Globus pallidus (tissue), 1 donor: ENCODE measurements around the gene DVL1.

Experiments
- DNase-seq: peaks from one replicate; pipeline ENCODE4 v3.0.0-alpha.2; 2015; ENCODE audit warnings: low spot score

DVL1 gene

DNA sequence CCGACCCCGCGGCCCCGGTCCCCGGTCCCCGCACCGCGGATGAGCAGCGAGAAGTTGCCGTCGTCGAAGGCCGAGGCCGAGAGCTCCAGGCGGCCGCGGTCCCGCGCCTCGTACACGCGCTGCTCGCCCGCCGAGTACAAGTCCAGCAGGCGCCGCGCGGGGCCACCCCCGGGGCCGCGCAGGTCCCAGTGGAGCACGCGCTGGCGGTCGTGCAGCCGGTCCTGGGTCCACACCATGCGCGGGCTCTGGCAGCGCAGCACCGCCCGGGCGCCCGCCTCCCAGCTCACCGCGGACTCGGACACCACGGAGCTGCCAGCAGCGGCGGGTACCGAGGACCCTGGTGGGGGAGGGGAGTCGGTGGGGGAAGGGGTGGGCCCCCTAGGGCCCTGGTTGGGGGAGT is 6.2 kb upstream of the DVL1 start:
- DNase-seq: no peak

DNA sequence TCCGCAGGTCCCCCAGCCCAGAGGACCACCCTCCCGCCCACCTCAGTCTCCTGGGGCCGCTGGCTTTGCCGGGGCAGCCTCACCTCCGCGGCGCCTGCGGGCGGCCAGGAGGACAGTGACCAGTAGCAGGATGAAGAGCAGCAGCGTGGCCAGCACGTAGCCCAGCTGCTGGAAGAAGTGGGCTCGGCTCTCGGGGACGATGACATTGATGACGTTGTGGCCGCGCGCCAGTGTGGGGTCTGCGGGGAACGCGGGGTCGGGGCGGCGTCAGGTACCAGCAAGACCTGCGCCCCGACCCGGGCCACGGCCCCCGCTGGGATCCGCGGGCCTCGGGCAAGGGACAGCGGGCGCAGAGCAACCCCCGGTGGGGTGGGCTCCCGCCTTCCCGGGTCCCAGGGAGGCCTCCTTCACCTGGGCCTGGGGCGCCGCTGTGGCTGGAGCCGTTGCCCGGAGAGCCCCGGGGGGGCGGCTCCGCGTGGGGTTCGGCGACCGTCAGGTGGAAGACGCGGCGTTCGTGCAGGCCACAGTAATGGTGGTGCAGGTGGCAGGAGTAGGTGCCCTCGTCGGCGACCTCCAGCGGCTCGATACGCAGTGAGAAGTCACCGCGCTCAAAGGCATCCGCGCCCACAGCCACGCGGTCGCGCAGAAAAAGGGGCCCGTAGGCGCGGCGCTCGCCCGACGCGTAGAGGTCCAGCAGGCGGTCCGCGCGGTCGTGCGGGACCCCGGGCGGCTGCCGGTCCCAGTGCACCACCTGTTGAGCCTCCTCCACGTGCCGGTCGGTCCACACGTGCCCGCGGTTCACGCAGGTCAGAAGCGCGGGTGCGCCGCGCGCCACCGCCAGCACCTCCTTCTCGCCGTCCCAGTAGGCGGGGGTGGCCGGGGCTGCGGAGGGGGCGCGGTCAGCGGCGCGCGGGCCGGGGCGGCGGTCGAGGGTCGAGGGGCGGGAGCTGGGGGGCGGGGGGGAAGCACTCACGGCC is 5.3 kb upstream of the DVL1 start:
- DNase-seq: no peak

DNA sequence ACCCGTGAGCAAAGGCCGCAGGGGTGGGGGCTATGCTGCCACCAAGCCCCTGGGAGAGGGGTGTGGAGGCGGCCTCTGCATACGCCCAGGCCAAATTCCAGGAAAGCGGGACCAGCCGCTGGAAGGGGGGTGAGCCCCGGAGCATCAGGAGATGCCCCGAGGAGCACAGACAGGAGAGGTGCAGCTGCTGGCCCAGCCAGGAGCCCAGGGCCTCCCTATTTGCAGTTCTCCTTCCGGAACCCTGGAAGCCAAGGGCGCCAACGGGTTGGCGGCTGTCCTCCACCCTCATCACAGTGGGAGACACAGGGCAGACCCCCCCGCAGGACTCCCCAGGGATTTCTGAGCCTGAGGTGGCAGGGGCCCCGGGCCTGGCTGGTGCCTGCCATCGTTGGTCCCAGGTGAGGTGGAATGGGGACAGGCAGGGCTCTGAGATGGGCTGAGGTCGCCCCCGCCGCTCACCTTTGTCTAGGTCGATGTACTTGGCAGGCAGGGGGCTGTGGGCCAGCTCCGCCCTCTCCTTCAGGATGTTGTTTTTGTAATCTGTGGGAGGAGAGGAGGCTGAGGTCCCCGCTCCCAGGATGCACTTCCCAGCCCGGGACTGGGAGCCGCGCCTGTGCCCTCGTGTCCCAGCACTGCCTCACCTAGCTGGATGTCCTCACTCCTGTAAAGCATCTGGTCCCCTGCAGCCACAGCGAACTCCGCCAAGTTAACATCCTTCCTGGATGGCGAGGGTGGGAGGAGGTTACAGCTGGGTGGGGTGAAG is 4.4 kb upstream of the DVL1 start:
- no peak for DNase-seq

DNA sequence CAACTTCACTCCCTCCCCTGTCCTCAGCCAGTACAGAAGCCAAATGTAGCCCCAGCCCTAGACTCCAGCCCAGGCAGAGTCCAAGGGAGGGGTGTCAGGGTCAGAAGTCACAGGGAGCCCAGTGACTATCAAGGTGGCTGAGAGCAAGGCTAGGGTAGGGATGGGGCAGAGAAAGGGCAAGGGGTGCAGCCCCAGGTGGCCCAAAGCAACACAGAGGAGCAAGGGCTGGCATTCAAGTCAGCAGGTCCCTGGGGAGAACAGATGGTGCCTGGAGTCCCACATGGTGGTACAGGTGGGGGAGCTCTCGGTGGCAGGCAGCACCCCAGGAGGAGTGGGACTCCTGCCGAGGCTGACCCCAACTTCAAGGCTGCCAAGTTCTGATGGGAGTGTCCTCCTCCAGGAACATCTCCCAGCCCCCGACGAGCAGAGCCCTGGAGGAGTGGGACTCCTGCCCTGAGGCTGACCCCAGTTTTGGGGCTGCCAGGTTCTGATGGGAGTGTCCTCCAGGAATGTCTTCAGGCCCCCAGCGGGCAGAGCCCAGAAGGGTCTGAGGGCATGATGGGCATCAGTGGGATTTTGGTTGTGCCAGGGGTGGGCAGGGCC is 3.7 kb upstream of the DVL1 start:
- DNase-seq: no peak

DNA sequence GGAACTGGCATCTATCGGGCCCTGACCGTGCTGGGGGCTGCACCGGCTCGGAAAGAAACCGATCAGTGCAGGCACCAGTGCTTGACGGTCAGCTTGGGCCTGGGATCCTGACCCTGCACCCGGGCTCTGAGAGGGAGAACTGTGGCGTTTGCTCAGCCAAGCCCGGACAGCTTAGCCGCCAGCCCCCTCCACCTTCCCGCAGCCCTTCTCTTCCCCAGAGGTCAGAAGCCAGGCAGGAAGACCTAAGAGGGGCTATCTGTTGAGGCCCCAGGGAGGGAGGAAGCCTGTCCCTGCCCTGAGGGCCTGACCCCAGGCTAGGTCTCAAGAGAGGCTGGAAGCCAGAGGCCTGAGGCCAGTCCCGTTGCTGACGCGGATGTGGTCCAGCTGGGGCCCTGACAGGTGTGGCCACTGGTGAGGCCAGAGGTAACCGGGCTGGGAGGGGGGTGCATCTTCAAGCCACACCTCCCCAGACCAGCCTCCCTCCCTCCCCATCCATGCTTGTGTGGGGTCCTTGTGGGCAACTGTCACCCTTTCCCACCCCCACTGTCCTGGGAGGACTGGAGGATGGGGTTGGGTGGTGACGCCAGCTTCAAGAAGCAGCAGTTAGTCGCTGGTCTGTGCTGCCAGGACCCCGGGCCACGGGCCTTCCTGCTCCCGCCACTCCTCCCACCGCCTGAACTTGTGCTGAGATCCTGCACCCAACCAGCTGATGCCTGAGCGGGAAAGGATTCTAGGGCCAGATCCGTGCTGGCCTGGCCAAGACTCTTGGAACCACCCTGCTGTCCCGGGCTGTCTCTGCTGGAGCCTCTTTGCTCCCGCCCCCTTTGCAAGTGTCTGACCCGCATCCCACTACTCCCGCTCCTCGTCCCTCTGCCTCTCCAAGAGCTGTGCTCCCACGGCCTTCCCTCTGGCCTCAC is 2.6 kb upstream of the DVL1 start:
- DNase-seq: no peak

DNA sequence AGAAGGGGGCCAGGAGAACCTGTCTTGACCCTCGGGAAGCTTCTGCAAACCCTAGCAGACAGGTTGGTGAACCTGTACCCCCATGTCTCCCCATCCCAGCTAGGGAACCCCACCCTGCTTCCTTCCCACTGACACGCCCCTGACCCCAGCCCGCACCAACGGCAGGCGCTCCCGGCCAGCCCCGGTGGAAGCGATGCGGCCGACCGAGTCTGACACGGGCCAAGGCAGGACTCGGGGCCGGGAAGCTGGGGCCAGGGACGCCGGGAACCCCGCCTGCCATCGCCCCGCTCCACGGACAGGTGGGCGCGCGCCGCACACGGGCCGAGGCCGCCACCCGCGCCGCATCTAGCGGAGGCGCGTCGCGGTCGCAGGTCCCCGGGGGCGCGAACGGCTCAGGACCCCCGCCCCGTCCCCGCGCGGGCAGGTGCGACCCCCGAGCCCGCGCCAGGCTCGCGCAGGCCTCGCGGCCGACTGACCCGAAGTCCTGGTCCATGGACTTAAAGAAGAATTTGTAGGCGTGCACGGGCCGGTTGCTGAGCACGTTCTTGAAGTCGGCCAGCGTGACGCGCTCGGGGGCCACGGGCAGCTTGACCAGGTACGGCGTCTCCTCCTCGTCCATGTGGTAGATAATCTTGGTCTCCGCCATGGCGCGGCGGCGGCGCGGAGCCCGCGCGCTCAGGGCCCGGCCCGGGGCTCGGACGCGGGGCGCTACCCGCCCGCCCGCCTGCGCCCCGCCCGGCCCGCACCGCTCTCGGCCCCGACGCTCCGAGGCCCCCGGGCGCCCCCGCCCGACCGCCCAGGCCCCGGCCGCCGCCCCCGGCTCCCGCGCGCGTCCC is 580 bp downstream of the DVL1 start:
- DNase-seq: no peak

DNA sequence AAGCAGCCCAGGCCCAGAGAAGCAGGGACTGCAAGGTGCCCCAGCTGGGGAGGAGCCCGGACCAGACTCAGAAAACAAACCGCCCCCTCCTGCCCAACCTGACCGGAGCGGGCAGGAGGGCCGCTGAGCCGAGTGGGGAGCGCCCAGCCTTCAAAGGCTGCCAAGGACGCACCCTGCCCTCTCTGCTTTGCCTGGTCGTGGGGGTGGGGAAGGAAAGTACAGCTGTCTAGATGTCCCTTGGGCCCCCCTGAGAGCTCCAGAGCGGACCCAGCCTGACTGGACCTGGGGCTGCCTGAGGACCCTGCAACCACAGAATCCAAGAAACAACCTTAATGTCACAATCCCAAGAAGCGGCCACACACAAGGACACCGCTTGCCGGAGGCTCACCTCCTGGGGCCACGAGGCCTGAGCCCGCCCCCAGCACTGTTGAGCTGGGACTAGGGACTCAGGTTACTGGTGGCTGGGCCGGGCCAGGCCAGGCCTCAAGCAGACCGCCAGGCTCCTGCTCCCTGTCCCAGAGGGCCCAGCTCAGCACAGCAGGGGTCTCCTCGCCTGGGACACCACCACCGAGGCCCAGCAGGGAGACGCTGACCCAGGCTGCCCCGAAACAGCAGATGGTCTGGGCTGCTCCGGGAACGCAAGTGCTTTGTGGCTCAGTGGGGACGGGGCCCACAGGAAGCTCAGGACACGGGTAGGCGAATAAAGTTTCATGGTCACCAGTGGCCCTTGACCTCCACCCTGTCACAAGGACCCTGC is 1.4 kb downstream of the DVL1 start:
- DNase-seq: no peak

DNA sequence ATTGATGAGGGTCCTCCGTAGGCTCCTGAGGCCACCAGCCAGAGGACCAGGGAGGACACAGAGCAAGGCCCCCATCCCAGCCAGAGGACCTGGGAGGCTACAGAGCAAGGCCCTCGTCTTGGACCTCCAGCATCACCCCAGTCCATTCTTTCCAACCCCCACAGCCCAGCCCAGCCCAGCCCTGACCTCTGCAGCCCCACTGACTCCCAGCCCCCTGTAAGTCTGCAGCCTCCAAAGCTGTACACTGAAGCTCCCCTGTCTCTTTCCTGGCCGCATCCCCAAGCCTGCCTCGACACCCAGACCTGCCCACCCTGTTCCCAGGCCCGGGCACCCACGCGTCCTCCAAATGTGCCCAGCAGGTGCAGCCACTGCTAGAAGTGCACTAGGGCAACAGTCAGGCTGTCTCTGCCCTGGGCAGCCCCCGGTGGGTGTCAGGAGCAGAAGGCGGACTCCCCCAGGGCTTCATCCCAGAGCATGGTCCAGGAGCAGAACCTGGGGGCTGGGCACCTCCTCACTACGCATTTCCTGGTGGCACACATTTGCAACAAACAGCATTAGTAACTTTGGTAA is 2.1 kb downstream of the DVL1 start:
- DNase-seq: no peak

DNA sequence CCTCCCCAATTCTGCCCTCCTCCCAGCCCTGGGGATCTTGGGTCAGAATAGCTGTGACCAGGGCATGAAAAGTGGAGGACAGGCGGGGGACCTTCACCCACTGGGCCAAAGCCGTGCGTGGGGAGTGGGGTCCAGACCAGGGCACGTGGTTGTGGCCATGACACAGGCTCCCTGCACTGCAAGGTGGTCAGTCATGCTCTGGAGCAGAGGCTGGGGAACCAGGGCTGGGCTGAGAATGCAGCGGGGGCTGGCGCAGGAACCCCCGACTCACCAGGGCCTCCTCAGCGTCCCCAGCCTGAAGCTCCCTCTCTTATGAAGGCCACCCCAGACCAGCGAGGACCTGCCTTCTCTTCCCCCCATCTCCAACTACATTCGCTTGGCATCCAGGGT is 2.7 kb downstream of the DVL1 start:
- DNase-seq: no peak

DNA sequence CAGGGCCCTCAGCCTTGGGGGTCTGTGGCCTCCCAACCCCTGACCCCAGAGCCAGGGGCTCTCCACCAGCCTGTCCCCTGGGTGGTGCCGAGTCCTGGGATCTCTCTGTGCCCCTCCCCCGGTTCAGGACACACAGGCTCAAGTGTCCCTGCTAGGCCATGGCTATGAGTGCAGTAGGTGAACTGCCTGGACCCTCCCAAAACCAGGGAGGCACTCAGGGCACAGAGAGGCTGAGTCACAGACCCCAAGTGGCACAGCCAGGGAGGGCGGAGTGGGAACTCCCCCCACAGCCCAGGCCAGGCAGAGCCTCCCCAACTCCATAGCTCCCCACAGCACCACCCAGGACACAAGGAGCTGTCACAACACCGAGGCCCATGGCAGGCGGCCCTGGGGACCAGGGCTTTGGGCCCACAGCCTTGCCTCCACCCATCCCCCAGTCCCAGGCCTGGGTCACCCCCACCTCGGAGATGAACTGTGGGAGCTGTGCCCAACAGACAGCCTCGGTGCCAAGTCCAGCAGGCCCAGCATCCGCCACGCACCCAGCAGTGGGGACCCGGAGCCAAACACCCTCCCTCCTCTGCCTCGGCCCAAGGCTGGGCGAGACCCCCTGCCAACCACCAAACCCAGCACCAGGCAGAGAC is 3.2 kb downstream of the DVL1 start:
- DNase-seq: no peak

DNA sequence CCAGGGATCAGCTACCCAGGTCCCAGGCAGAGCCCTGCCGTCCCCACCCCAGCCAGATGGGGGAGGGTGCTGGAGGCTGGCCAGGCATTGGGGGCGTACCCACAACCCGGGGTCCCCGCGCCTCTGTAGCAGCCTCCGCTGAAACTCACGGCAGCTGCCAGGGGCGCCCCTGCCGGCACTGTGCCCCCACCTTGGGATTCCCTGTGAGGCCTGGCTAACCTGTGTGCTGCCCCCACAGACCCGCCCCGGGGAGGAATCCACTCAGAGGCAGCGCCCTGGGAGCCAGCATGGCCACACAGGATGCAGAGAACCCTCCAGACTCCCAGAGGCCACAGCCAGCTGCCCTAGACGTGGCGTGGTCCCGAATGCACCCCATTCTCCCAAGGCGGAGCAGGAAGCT is 3.8 kb downstream of the DVL1 start:
- DNase-seq: no peak

DNA sequence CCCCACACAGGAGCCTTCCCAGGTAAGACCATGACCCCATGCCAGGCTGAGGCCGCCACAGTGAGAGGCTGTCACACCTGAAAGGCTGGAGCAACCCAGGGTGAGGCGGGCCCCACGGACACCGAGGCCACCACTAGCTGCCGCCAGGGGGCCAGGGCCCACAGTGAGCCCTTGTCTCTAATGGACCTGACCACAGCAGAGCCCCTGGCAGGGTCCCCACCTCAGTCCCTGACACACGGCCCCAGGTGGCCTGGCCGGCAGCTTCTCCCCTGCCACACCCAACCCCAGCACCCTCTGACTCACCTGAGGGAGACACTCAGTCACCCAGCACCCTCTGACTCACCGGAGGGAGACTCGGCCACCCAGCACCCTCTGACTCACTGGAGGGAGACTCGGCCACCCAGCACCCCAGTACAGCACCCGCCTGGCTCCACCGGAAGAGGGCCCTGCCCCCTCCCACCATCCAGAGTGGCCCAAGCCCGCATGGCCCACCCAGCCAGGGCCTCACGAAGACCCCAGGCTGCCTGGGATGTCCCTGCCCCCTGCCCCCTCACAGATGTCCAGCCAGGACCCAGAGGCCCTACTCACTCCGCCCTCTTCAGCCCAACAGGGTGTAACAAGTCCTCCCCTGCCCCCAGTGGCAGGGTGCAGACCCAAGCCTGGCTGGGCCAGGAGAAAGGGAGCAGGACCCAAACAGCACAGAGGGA is 4.4 kb downstream of the DVL1 start:
- DNase-seq: no peak

DNA sequence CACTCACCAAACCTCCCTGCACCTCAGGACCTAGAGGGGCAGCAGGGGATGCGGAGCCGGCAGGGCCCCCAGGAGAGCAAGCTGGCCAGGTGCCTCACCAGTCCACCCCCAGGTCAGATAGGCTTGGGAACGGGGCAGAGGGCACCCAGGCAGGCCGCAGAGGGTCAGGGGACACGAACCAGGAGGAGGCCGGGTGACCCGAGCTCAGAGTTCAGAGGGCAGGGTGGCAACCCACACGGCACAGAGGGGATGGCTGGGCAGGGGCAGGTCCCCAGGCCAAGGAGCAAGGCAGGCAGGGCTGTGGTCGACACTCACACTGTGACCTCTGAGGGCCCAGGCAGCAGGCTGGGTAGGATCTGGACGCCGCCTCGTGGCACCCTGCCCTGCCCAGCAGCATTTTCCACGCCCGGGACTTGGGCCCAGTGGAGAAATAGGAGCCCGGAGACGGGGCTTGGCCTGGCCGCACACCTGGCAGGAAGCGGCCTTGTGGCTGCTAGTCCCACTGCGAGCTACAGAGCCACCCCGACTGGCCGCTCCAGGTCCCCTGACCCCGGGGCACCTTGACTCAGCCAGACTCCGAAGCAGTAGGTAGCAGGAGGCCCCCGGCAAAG is 5.3 kb downstream of the DVL1 start:
- DNase-seq: no peak

DNA sequence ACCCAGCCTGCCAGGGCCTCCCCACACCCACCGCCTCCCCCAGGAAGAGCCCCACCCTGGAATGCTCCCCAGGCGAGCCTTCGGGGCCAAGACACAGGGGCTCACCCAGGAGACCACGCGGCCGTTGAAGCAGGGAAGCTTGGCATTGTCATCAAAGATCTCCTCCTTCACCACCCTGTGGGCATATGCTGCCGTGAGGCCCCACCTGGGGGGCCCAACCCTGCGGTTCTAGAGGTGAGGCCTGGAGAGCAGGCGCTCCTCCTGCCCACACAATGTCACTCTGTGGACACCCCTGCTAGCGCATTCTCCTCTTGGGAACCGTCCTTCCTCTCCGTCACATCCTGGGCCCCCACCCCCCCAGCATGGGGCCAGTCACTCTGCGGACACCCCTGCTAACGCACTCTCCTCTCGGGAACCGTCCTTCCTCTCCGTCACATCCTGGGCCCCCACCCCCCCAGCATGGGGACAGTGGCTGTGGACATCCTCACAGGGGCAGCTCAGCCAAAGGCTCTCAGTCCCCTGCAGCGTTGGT is 6.6 kb downstream of the DVL1 start:
- DNase-seq: no peak

DNA sequence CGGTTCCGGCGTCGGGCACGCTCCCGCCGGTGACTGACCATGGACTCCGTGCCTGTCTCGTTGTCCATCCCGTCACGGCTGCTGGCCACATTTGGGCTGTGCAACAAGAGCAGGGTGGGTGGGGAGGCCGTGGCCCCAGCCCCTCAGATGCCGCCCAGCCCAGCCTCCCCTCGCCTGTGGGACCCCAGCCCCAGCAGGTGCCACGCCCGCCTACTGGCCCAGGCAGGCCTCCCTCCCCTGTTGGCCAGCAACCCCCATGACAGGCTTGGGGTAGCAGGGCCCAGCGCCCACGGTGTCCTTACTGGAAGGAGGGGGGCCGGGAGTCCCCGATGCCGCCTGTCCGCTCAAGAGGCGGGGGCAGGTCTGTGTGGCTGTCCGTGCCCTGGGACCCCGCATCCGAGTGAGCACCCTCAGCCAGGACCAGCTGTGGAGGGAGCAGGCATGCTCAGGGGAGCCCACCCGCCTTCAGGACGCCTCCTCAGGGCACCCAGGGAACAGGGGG is 7.1 kb downstream of the DVL1 start:
- no peak for DNase-seq

DNA sequence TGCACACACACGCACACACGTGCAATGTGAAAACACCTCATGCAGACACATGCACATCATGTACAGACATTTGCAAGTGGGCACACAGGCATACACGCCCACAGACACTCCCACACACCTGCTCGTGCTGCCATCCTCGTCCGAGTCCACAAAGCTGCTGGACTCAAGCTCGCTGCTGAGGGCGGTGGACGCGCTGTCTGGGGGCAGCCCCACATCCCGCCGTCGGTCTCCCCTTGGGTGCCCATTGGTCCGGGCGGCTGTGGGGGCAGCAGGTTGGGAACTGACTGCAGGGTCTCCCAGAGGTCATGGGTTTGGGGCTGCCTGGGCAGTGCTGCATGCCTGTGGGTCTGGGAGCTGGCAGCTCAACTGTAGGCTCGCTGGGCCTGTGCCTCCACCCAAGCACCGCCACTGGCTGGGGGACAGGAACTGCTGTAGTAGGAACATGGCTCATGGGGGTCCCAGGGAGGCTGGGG is 7.6 kb downstream of the DVL1 start:
- no peak for DNase-seq

DNA sequence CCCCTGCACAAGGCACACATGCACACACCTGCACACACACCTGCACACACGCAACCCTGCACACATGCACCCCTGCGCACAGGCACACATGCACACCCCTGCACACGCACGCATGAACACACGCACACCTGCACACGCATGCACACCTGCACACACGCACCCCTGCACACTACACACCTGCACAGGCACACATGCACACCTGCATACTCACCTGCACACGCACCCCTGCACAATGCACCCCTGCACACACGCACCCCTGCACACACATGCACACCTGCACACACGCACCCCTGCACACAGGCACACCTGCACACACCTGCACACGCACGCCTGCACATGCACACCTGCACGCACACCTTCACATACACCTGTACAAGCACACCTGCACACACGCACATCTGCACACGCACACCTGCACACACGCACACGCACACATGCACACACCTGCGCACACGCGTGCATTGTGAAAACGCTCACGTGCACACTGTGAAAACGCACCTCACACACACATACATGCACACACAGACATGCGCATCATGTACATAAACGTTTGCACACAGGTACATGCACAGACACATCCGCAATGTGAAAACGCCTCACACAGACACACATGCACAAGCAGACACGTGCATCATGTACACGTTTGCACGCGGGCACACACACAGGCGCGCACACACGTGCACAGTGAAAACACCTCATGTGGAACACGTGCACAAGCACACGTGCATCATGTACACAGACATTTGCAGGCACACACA is 8.2 kb downstream of the DVL1 start:
- DNase-seq: no peak
